ENCODE measurements around the gene APOBEC3H. TPM values are rescaled to one million over a fixed set of nuclear protein-coding genes. Genes with fewer than 3 reads are reported as not detected.

APOBEC3H gene
- total RNA-seq, 1 donor = 1.9 TPM

- no peaks in the 10 kb centered on the region for H3K9me3 ChIP-seq (ENCODE audit: low read depth, low read length)
- H3K27me3 ChIP-seq (ENCODE audit: insufficient read depth, low read length) = peaks cover 7% of the 10 kb centered on the region
- H3K4me1 ChIP-seq (ENCODE audit: insufficient read depth, low read length) = peaks cover 73% of the 10 kb centered on the region
- H3K4me3 ChIP-seq (ENCODE audit: low read length) = no peak overlapping the region
These were observed 51.9 kb downstream of the APOBEC3H start for GRCh38 chr22:39148727-39149535.

- peaks cover 65% of the 10 kb centered on the region for H3K4me1 ChIP-seq (ENCODE audit: insufficient read depth, low read length)
- no peak overlapping the region for H3K4me3 ChIP-seq (ENCODE audit: low read length)
- H3K27me3 ChIP-seq (ENCODE audit: insufficient read depth, low read length) = peaks cover 16% of the 10 kb centered on the region
- H3K9me3 ChIP-seq (ENCODE audit: low read depth, low read length) = no peaks in the 10 kb centered on the region
These were observed 53.1 kb downstream of the APOBEC3H start for GRCh38 chr22:39149915-39150847.

GRCh38 chr22:39150848-39151215 is 53.8 kb downstream of the APOBEC3H start:
- Histone ChIP-seq H3K9me3 (ENCODE audit: low read depth, low read length) (no peaks in the 10 kb centered on the region), H3K4me3 (ENCODE audit: low read length) (no peak overlapping the region), H3K4me1 (ENCODE audit: insufficient read depth, low read length) (peaks cover 65% of the 10 kb centered on the region), H3K27me3 (ENCODE audit: insufficient read depth, low read length) (peaks cover 16% of the 10 kb centered on the region)

GRCh38 chr22:39151329-39151975 is 54.4 kb downstream of the APOBEC3H start:
- no peaks in the 10 kb centered on the region for H3K9me3 ChIP-seq (ENCODE audit: low read depth, low read length)
- H3K27me3 ChIP-seq (ENCODE audit: insufficient read depth, low read length) = peaks cover 16% of the 10 kb centered on the region
- H3K4me1 ChIP-seq (ENCODE audit: insufficient read depth, low read length) = peaks cover 59% of the 10 kb centered on the region
- H3K4me3 ChIP-seq (ENCODE audit: low read length) = peak overlapping the region; percentile 78

- Histone ChIP-seq H3K27me3 (ENCODE audit: insufficient read depth, low read length) (peaks cover 16% of the 10 kb centered on the region), H3K4me1 (ENCODE audit: insufficient read depth, low read length) (peaks cover 52% of the 10 kb centered on the region), H3K4me3 (ENCODE audit: low read length) (peak overlapping the region; percentile 78), H3K9me3 (ENCODE audit: low read depth, low read length) (no peaks in the 10 kb centered on the region)
These were observed 55.0 kb downstream of the APOBEC3H start for GRCh38 chr22:39152024-39152510.

GRCh38 chr22:39152511-39153219 is 55.6 kb downstream of the APOBEC3H start, which contains the start of gene CBX7:
Gene CBX7, minus strand, starts transcription at chr22:39152680. Its CDS starts 236 bp downstream, at chr22:39152444.
- Histone ChIP-seq H3K4me1 (ENCODE audit: insufficient read depth, low read length) (peaks cover 48% of the 10 kb centered on the region), H3K4me3 (ENCODE audit: low read length) (peak within 1 kb of the TSS; percentile 78), H3K9me3 (ENCODE audit: low read depth, low read length) (no peaks in the 10 kb centered on the region), H3K27me3 (ENCODE audit: insufficient read depth, low read length) (peaks cover 16% of the 10 kb centered on the region)

- Histone ChIP-seq H3K4me3 (ENCODE audit: low read length) (peak overlapping the region; percentile 55), H3K9me3 (ENCODE audit: low read depth, low read length) (no peaks in the 10 kb centered on the region), H3K4me1 (ENCODE audit: insufficient read depth, low read length) (peaks cover 46% of the 10 kb centered on the region), H3K27me3 (ENCODE audit: insufficient read depth, low read length) (peaks cover 16% of the 10 kb centered on the region)
These were observed 56.2 kb downstream of the APOBEC3H start for GRCh38 chr22:39153220-39153717.

Other genes starting within 250 kb of the APOBEC3H start
- gene CBX6, start 225.0 kb upstream of the APOBEC3H start, total RNA-seq = 28.7 TPM
- 42.5 TPM for gene APOBEC3A, start 139.6 kb upstream of the APOBEC3H start, total RNA-seq
- gene APOBEC3B, start 114.9 kb upstream of the APOBEC3H start, total RNA-seq = 0.31 TPM
- 9.2 TPM for gene APOBEC3C, start 83.0 kb upstream of the APOBEC3H start, total RNA-seq
- 2.5 TPM for gene APOBEC3D, start 76.1 kb upstream of the APOBEC3H start, total RNA-seq
- 0.94 TPM for gene APOBEC3F, start 56.4 kb upstream of the APOBEC3H start, total RNA-seq
- 31.3 TPM for gene APOBEC3G, start 20.0 kb upstream of the APOBEC3H start, total RNA-seq
- gene CBX7, start 55.4 kb downstream of the APOBEC3H start, total RNA-seq = 28.8 TPM
- gene PDGFB, start 147.7 kb downstream of the APOBEC3H start, total RNA-seq = 1.2 TPM
- 4,267 TPM for gene RPL3, start 222.4 kb downstream of the APOBEC3H start, total RNA-seq